HL-60/S4 (cell line): ENCODE data around the gene HK2.

ENCODE experiments used
- in situ Hi-C: fragments of 300-500 bp; cut with MboI; formaldehyde crosslinking; loops from 2 replicates; pipeline ENCODE4 v1.14.3; 2022; ENCODE audit warnings: low sequenced_read_pairs

HK2 gene

GRCh38 chr2:74856599-74856998 lies 22.7 kb downstream of the HK2 start:
- in situ Hi-C loops, result no loop called here

GRCh38 chr2:74857215-74857614 lies 23.3 kb downstream of the HK2 start:
- in situ Hi-C loops, result no loop called here

- in situ Hi-C loops, result no loop called here
Observed at GRCh38 chr2:74857725-74858124, 23.8 kb downstream of the HK2 start.

GRCh38 chr2:74858281-74858680 lies 24.4 kb downstream of the HK2 start:
- in situ Hi-C loops, result no loop called here

- in situ Hi-C loops, result no loop called here
Observed at GRCh38 chr2:74860079-74860478, 26.2 kb downstream of the HK2 start.

GRCh38 chr2:74860521-74860920 lies 26.6 kb downstream of the HK2 start:
- in situ Hi-C loops, result no loop called here

GRCh38 chr2:74861531-74861930 lies 27.6 kb downstream of the HK2 start:
- in situ Hi-C loops, result no loop called here

- in situ Hi-C loops, result no loop called here
Observed at GRCh38 chr2:74862020-74862964, 28.4 kb downstream of the HK2 start.

- in situ Hi-C loops, result no loop called here
Observed at GRCh38 chr2:74863802-74864248, 29.9 kb downstream of the HK2 start.

- in situ Hi-C loops, result no loop called here
Observed at GRCh38 chr2:74864728-74865722, 31.1 kb downstream of the HK2 start.

- in situ Hi-C loops, result no loop called here
Observed at GRCh38 chr2:74865770-74866674, 32.1 kb downstream of the HK2 start.

- in situ Hi-C loops, result no loop called here
Observed at GRCh38 chr2:74867841-74868658, 34.1 kb downstream of the HK2 start.

GRCh38 chr2:74869517-74869916 lies 35.6 kb downstream of the HK2 start:
- in situ Hi-C loops, result no loop called here

GRCh38 chr2:74870951-74871350 lies 37.0 kb downstream of the HK2 start:
- in situ Hi-C loops, result loop anchor here (10.0 kb wide), 1 partner anchor 166 kb away; no protein-coding TSS in a partner anchor

- in situ Hi-C loops, result loop anchor here (10.0 kb wide), 1 partner anchor 167 kb away; no protein-coding TSS in a partner anchor
Observed at GRCh38 chr2:74871414-74871813, 37.5 kb downstream of the HK2 start.

- in situ Hi-C loops, result loop anchor here (10.0 kb wide), 1 partner anchor 168 kb away; no protein-coding TSS in a partner anchor
Observed at GRCh38 chr2:74872389-74872836, 38.5 kb downstream of the HK2 start.

- in situ Hi-C loops, result loop anchor here (10.0 kb wide), 1 partner anchor 168 kb away; no protein-coding TSS in a partner anchor
Observed at GRCh38 chr2:74873012-74873665, 39.2 kb downstream of the HK2 start.
